Panc1 (cell line): ENCODE measurements around the gene OR4S1. TPM values are rescaled to one million over a fixed set of nuclear protein-coding genes. Genes with fewer than 3 reads are reported as not detected.

Source experiments
- ATAC-seq: fragments of 200-7000 bp; cut with Tn5 transposase; 2 replicates; pipeline ENCODE4 v1.9.1; 2020; ENCODE audit warnings: mild to moderate bottlenecking, moderate library complexity
- Bru-seq: library from RNA; stranded (reverse); fragments of 400-500 nt; gene quantifications from one replicate; lab custom pipeline; 2021; lab: Mats Ljungman, UMichigan
- BruChase-seq, 2 experiments: library from RNA; stranded (reverse); fragments of 400-500 nt; gene quantifications; one replicate each; lab custom pipeline; 2021; lab: Mats Ljungman, UMichigan
- BruUV-seq: library from RNA; stranded (reverse); fragments of 400-500 nt; replicated peaks from 2 replicates; lab custom pipeline; 2021; lab: Mats Ljungman, UMichigan
- CTCF ChIA-PET: fragments of 300-600 bp; sonication (Branson Sonifier 250); formaldehyde crosslinking; loops from one replicate; lab custom pipeline; 2022; ENCODE audit warnings: antibody characterized with exemption; lab: Charles Lee
- POLR2A ChIA-PET: fragments of 300-600 bp; sonication (Branson Sonifier 250); formaldehyde crosslinking; loops from one replicate; lab custom pipeline; 2022; ENCODE audit warnings: antibody characterized with exemption; lab: Charles Lee
- DNase-seq: peaks from one replicate; pipeline ENCODE4 v3.0.0-alpha.2; 2010; ENCODE audit warnings: low read depth, low spot score
- H3K27ac ChIP-seq: 2 replicates; pipeline ENCODE4 v1.5.1; 2011; ENCODE audit warnings: mild to moderate bottlenecking, low read length, inconsistent platforms
- H3K27me3 ChIP-seq: fragments of 200-500 bp; sonication (Bioruptor generic); 2 replicates; pipeline ENCODE4 v1.6.0; 2014; ENCODE audit warnings: low read length, inconsistent platforms; ENCODE audit not compliant: control insufficient read depth, insufficient read depth
- H3K36me3 ChIP-seq: fragments of 200-500 bp; sonication (Bioruptor generic); 2 replicates; pipeline ENCODE4 v1.5.1; 2014; ENCODE audit warnings: inconsistent platforms, mild to moderate bottlenecking, low read length, moderate library complexity; ENCODE audit not compliant: control insufficient read depth, insufficient read depth
- H3K4me1 ChIP-seq: 2 replicates; pipeline ENCODE4 v1.5.1; 2011; ENCODE audit warnings: inconsistent platforms, mild to moderate bottlenecking, low read length, moderate library complexity; ENCODE audit not compliant: control insufficient read depth, insufficient read depth
- H3K4me3 ChIP-seq, 2 experiments: 2 replicates each; pipeline ENCODE4 v1.5.1; 2011 to 2012; ENCODE audit warnings: low read depth in 2 of 2, low read length in 2 of 2, mild to moderate bottlenecking in 2 of 2, inconsistent platforms in 1 of 2, moderate library complexity in 1 of 2
- H3K9me3 ChIP-seq: fragments of 200-500 bp; sonication (Bioruptor generic); 2 replicates; pipeline ENCODE4 v1.5.1; 2014; ENCODE audit warnings: low read depth, mild to moderate bottlenecking, inconsistent platforms, low read length, moderate library complexity; ENCODE audit not compliant: control insufficient read depth, insufficient read depth
- CTCF ChIP-seq: fragments of 450-650 bp; IDR thresholded peaks from 2 replicates; pipeline ENCODE4 v1.5.1; 2017; ENCODE audit warnings: mild to moderate bottlenecking
- POLR2AphosphoS5 ChIP-seq: IDR thresholded peaks from 2 replicates; pipeline ENCODE4 v1.6.1; 2012; ENCODE audit warnings: mild to moderate bottlenecking, low read depth, low read length, moderate library complexity
- REST ChIP-seq, 2 experiments: IDR thresholded peaks; 2 replicates each; pipeline ENCODE4 v1.6.1; 2011 to 2012; ENCODE audit warnings: low read depth in 2 of 2, control low read depth in 1 of 2, low read length in 1 of 2, mild to moderate bottlenecking in 1 of 2, moderate library complexity in 1 of 2; ENCODE audit not compliant: insufficient read depth in 1 of 2
- SIN3A ChIP-seq: IDR thresholded peaks from 2 replicates; pipeline ENCODE4 v1.6.1; 2012; ENCODE audit warnings: low read depth, mild to moderate bottlenecking, low read length, moderate library complexity, borderline replicate concordance; ENCODE audit not compliant: insufficient read depth
- TCF7L2 ChIP-seq: IDR thresholded peaks from 2 replicates; pipeline ENCODE4 v1.6.1; 2011; ENCODE audit warnings: mild to moderate bottlenecking, low read depth, low read length, inconsistent platforms
- in situ Hi-C: cut with HindIII; loops from 2 replicates; pipeline ENCODE4 v1.10.0; 2016; ENCODE audit warnings: low sequenced_read_pairs, low pct_unique_long_range_greater_than_20kb
- intact Hi-C: fragments of 100-400 bp; cut with micrococcal nuclease; formaldehyde crosslinking; loops from one replicate; pipeline ENCODE4 v1.10.0; 2022; ENCODE audit not compliant: unreplicated experiment
- long read RNA-seq: library from polyadenylated mRNA; unstranded; transcript quantifications from one replicate; pipeline ENCODE4 v2.0.0, GENCODE V29; 2021; ENCODE audit not compliant: unreplicated experiment
- polyA plus RNA-seq: library from polyadenylated mRNA; unstranded; fragments of >200 nt; gene quantifications from one replicate; pipeline ENCODE4 v1.2.1, GENCODE V29; 2012; ENCODE audit warnings: missing spikeins; ENCODE audit not compliant: insufficient read length
- total RNA-seq: library from RNA; stranded (reverse); gene quantifications from one replicate; pipeline ENCODE4 v1.2.1, GENCODE V29; 2021; ENCODE audit not compliant: unreplicated experiment

Gene OR4S1
- total RNA-seq (not detected), Bru-seq, nascent RNA (not detected), BruChase-seq, experiment 1, labeled RNA remaining after a 2-hour chase (not detected), BruChase-seq, experiment 2, labeled RNA remaining after a 6-hour chase (not detected)
- polyA plus RNA-seq: not detected
- long read RNA-seq: 0 reads

DNA sequence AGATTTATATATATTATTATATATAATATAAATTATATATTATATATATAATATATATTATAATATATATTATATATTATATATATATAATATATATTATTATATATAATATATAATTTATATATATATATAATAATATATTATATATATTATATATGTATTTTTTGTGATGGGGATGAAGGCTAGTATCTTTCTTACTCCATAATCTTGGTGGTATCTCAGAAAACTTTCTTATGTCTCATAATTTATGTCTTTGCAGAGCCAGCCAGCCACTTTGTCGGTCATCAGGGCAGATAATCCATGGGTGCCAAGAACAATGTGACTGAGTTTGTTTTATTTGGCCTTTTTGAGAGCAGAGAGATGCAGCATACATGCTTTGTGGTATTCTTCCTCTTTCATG lies at the start of gene OR4S1:
TSS of gene OR4S1 (plus strand) at position 301 of the 400 bp plus-strand sequence. CDS start at position 301, 0 bp downstream.
- TF ChIP-seq REST (IDR thresholded peaks at IDR 0.05; ENCODE audit: insufficient read depth in 1 of 2, low read depth in 2 of 2, low read length in 1 of 2) (no peak), TCF7L2 (no peak), CTCF (no peak), POLR2AphosphoS5 (no peak), SIN3A (no peak)
- ChIA-PET CTCF (no interaction called here), POLR2A (no interaction called here)
- Histone ChIP-seq H3K4me3 (no peak within 1 kb of the TSS), H3K36me3 (no peaks in the 10 kb centered on the region), H3K27me3 (no peaks in the 10 kb centered on the region), H3K9me3 (no peaks in the 10 kb centered on the region), H3K27ac (no peak within 1 kb of the TSS), H3K4me1 (no peaks in the 10 kb centered on the region)
- no TSS peak for BruUV-seq
- ATAC-seq: no peak
- no peak for DNase-seq
- intact Hi-C loops: loop anchor here (10.0 kb wide), 1 partner anchor 131 kb away; no protein-coding TSS in a partner anchor
- in situ Hi-C loops: no loop called here

DNA sequence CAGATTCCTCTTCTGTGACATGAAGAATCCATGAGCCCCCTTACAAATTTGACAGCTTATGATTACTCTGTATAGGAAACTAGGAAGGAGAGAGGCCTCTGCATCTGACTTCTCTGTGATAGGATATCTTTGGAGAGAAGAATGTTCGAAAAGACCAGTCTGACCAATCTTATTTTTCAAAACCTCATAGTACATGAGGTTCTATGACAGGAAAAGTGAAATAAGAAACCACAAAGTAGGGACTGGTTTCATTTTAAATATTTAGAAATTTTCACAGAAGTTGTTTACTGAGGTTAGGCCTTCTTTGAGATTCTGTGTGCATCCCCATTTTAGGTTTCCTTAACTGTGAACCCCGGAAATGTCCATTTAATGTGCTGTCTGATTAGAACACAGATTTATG lies 44.4 kb upstream of the OR4S1 start:
- intact Hi-C loops: no loop called here
- no peak overlapping the region for H3K27ac ChIP-seq
- ChIA-PET CTCF (no interaction called here), POLR2A (no interaction called here)
- TF ChIP-seq CTCF: no peak
- no peak for TF ChIP-seq SIN3A
- no peak for TF ChIP-seq REST (IDR thresholded peaks at IDR 0.05; ENCODE audit: insufficient read depth in 1 of 2, low read depth in 2 of 2, low read length in 1 of 2)
- TF ChIP-seq POLR2AphosphoS5: no peak
- TF ChIP-seq TCF7L2: no peak
- H3K27me3 ChIP-seq: no peaks in the 10 kb centered on the region
- DNase-seq (no peak), ATAC-seq (no peak)
- no TSS peak for BruUV-seq
- H3K36me3 ChIP-seq: no peaks in the 10 kb centered on the region
- H3K4me3 ChIP-seq: no peak overlapping the region
- no peaks in the 10 kb centered on the region for H3K9me3 ChIP-seq
- H3K4me1 ChIP-seq: no peaks in the 10 kb centered on the region
- in situ Hi-C loops: no loop called here
